ENCODE results near the gene COL15A1.

Gene COL15A1

DNA sequence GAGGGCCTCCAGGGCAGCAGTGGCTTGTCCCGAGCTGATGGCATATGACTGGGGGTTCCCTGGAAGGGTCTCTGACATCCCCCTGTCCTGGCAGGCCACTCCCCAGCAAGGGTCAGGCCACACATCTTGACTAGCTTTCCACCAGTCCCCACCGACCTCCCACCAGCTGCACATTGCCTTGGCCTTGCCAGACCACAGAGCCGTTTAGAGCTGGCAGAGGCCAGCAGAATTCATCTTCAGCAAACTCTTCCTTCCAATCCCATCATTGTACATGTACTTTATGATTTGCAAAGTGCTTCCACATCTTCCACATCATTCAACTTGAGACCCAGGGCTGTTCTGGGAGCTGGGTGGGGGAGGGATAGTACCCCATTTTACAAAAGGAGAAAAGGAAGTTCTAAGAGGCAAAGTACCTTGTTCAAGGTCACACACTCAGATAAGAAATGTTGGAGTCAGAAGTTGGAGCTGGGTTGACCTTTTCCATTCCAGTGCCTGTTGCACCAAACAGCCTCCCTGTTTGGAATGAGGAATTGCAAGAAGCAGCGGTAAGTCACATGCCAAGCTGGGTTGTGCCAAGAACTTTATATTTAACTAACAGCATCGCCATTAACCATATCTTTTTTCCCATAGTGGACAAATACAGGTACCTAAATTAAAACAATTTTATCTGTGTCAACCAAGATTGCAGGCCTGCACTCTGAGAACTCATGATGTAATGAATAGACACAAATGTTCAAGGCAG is 25.8 kb upstream of the COL15A1 start:
- no peak for DNase-seq

DNA sequence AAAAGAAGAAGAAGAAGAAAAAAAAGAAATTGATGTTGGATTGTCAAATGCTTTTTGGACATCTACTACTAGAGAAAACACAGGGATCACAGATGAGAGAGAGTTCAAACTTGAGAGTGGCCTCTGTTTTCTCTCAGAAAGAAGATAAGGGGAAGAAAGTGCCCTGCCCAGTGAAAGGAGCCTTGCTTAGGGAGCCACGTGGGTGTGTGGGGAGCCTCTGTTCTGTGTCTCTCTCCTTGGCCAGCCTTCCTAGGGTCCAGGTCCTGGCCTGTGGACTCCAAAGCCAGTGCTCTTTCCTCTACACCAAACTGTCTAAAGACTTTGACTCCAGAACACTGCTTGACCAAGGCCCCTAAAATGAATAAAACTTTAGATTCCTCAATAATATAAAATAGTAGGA is 22.0 kb upstream of the COL15A1 start:
- no peak for DNase-seq

DNA sequence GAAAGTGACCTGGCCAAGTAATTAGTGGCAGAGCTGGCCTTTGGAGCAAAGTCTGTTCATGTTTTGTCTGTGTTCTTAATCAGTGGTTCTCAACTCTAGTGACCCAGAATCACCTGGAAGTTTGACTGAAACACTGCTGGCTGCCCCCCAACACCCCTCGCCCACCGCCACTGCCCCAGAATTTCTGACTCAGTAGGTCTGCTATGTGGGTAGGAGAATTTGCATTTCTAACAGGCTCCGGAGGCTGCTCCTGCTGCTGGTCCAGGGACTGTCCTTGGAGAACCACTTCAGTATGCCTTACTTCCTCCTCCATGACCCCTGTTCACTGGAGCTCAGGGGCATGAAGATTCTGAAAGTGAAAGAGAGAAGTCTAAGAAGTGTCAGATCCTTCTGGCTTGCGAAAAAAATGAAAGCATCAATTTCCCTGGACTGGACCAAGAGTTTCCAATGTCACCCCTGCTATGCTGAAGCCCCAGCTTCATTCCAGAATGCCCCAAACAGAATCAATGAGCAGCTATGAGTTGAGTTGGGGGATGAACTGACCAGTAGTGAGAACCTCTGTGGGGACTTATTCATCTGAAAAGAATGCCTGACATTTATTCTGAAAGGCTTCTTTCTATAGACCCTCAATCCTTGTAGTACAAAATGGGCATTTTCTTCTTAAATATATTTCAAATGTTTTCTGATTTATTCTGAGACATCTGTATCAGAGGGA is 20.8 kb upstream of the COL15A1 start:
- no peak for DNase-seq

DNA sequence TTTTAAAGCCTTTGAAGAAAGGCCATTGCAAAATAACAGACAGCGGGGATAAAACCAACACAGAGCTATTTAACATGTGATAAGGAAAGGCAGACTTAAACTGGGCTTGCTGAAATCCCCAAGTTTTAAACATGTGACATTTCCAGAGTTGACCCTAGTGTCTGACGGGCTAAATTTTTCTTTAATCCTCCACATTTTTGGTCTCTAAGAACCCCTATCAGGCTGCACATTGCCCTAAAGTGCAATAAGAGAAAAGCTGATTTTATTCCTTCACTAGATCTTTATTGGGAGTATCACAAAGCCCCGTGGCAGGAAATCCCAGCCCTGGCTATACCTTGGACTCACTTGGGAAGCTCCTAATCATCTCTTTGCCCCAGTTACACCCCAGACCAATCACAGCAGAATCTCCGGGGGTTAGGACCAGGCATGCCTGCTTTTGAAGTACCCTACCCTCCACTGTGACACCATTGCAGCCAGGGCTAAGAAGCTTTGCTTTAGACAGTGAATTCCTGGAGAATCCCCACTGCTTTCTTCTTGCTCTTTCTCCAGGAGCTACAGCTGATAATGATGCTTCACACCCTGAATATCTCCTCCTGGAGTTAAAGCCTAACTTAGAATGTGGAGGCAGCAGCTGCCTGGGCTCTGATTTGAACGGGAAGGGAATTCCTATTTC is 20.1 kb upstream of the COL15A1 start:
- no peak for DNase-seq

DNA sequence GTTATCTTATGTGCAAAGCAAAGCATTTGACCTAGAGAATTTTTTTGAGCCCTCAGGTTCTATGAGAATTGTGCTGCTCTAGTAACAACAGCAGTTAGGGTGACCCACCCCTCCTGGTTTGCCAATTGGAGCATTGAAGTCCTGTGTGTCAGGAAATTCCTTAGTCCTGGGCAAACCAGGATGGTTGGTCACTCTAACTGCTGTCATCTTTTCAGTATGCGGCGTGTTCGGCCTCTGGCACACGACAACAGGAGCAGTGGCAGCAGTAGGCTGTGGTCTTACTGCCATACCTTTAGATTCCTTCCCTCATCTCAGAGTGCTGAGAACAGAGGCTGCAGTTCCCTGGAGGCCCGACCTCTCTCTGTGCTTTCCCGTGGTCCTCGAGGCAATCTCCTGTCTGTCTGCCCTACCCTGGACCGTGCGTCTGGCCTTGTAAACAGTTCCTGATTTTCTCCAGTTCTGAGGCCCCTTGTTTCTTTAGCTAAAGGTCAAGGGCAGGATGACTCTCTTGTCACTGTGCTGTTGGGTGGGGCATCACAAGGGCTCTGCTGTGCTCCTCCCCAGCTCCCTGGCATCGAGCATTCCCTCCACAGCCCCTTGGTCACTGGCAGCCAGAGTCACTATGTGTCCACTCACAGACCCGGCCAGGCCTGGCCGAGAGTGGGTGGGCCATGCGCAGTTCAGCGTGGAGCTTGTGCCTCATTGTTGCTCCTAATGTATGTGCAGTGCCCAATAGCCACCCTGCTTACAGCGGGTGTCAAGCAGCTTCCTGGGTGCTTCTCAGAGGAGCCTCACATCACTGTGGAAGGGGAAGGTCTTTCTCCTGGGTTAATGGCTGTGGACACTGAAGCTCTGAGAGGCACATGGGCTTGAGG is 18.5 kb upstream of the COL15A1 start:
- no peak for DNase-seq

DNA sequence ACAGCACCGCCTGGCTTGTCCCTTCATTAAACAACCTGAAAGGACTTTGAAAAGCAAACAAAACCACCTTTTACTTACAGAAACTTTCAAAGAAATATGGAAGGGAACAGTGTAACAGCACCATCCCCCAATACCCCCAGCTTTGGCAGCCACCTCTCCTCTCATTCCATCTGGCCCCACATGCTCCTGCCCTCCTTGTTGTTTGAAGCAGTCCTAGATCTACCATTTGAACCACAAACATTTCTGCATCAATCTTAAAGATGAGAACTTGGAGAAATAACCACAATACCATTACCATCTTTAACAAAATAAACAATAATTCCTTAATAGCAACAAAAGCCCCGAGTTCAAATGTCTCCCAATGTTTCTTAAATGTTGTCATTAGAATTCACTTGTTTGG is 17.8 kb upstream of the COL15A1 start:
- DNase-seq = no peak

DNA sequence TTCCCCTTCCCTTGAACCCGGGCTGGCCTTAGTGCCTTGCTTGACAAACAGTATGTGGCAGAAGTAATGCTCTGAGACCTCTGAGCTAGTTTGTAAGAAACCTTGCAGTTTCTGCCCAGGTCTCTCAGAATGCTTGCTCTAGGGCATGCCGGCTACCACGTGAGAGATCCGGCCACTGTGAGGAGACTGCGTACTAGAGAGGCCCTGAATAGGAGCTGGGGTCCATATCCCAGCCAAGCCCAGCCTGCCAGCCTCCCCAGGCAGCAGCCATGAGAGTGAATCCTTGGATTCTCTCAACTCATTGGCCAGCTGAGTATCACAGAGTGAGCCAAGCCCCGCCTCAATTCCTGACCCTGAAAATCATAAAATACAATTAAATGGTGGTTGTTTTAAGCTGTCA is 16.0 kb upstream of the COL15A1 start:
- DNase-seq = no peak

DNA sequence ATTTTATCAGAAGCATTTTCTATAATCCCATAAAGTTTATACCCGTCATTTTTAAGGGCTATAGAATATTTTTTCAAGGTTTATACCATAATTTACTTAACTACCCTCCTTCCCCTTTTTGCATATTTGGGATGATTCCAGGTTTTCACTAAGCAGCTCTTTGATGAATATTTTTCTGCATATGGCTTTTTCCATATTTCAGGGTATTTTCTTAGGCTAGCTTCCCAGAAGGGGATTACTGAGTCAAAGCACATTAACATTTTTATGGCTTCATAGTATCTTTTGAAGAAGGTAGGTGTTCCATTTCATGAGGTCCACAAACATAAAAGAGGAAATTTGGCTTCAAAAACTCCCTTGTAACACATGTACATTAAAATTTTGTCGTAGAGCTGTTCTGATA is 14.6 kb upstream of the COL15A1 start:
- no peak for DNase-seq

DNA sequence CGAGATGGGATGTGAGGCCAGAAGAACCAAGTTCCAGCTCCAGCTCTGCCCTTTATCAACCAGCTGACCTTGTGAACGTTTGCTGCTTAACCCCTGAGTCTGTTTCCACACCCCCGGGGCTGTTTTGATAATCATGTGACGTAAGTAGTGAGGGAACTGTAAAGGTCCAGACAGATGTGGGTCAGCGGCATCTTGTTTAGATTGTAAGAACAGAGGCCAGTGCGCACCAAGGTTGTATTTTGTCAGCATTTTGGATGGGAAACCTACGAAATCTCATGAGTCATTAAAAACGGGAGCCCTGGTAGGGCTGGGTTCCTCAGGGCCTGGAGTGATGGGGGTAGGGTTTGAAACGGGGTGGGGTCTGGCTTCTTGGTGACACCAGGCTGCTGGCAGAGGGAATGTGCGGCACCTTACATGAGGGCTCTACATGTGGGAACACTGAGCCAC is 13.8 kb upstream of the COL15A1 start:
- DNase-seq = no peak

DNA sequence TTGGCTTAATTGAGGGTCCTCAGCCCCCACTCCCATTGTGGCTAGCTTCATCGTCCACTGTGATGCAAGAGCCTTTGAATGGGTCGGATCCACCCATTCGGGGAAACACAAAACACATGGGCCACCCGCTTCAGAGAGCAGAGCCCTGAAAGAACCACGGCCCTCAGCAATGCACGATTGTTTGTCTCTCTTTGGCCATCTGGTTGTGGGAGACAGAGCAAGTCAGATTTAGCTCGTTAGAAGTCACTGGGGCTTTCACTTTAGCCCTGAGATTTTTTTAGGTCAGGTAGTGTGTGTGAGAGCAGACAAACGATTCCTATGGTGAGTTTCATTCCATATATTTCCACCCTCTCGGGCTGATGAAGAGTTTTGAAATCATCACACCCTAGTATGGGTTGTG is 12.9 kb upstream of the COL15A1 start:
- no peak for DNase-seq

DNA sequence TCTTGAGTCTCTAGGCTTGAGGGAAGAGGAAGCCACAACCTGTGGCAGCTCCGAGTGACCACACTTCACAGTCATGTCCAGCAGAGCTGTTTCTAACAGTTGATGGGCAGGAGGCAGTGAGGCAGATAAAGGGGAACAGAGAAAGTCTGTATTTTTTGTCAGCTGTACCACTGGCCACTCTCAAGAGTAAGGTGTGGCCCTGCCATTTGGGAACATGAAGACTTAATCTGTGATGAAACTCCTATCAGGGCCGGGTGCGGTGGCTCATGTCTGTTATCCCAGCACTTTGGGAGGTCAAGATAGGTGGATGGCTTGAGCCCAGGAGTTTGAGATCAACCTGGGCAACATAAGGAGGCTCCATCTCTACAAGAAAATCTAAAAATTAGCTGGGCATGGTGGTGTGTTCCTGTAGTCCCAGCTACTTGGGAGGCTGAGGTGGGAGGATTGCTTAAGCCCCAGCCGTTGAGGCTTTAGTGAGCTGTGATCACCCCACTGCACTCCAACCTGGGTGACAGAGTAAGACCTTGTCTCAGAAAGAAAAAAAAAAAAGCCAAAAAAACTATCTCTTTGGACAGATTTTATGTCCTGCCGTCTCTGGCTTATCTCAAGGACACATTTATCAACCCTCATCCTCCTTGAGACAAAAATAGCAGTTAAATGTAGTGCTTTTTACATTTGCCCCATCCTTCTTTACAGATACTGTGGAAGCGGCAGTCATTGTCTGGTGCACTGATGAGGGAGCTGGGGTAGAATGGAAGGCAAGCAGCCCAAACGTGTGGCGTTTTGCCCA is 11.9 kb upstream of the COL15A1 start:
- DNase-seq = no peak

DNA sequence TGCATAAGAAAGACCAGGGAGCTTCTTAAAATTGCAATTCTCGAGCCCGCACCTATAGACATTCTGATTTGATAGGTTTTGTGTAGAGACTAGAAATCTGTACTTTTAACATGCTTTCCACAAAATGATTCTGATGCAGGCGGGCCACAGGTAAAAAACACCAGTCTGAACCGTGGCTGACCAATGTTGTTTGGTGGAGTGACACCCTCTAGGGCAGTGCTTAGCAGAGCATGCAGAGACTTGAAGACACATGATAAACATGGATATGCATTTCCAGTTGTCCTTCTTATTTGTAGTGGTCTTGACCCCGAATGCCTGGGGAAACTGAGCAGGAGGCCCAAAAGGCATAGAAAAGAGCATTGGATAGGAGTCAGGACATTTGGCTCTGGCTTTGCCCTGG is 10.5 kb upstream of the COL15A1 start:
- DNase-seq = no peak

DNA sequence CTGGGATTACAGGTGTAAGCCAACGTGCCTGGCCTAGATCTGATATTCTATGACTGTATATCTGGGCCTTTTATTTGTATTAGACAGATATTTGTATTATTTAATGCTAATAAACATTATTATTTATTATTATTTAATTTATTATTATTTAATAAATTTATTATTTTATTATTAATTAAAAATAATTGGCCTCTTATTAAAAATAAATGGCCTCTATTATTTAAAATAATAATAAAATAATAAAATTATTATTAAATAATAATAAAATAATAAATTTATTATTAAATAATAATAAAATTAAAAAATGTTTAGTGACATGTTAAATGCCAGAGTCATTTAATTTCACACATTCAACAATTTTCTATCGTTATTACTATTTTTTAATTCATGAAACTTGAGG is 9.8 kb upstream of the COL15A1 start:
- no peak for DNase-seq

DNA sequence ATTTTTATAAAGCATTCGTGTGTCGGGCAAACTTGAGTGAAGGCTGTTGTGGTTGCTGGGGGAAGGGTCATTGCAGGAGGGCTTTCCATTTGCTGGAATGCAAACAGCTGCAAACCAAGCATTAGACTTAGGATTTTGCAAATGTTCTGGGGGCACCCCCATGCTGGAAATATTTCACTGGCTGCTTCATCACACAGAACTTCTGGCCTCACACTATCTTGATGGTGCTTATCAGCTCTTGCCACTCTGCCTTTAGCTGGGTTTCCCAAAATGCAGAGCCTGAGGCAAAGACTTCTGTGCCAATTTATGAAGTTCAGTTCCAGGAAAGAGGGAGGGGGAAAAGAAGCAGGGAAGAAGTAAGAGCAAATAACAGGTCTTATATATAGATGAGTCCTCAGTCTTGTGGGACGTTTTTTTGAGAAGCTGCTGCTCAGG is 8.6 kb upstream of the COL15A1 start:
- no peak for DNase-seq

DNA sequence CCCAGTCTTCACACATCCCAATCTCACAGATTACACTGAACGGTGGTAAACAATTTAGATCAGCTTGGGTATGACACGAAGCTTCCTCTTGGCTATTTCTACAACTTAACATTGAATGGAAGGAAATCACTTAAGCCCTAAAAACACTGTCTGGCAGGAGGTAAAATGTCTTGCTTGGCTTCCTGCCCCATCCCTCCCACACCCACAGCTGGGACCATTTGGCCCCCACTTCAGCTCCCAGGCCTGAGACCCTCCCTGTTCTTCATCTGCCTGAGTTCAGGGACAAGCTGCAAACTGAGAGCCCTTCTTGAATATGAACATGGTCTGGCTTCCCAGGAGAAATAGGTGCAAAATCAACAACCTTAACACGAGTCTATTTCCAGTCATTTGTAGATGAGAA is 3.4 kb upstream of the COL15A1 start:
- DNase-seq = no peak

DNA sequence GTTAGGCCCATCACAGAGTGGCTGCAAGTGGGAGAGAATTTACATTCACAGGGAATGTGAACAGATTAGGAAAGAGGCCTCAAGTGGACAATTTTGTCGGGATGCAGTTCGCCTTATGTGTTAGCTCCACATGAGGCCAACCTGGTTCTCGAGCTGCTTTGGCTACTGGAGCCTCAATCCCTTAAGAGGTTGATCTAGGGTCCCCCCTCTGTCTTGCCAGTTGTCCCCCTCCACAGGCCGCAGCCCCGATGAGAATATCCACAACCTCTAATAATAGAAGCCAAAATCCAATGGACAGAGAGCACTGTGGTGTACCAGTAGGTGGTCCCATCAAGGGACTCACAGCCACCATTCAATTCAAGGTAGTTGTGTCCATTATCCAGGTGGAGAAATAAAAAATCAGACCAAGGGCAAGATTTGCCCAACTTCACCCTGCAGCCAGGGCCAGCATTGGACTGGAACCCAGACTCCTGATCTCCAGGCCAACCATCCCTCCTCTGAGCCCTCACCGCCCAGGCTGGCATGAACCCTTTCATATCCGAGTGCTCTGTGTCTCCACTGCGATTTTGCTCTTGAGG is 1.7 kb upstream of the COL15A1 start:
- DNase-seq = no peak

DNA sequence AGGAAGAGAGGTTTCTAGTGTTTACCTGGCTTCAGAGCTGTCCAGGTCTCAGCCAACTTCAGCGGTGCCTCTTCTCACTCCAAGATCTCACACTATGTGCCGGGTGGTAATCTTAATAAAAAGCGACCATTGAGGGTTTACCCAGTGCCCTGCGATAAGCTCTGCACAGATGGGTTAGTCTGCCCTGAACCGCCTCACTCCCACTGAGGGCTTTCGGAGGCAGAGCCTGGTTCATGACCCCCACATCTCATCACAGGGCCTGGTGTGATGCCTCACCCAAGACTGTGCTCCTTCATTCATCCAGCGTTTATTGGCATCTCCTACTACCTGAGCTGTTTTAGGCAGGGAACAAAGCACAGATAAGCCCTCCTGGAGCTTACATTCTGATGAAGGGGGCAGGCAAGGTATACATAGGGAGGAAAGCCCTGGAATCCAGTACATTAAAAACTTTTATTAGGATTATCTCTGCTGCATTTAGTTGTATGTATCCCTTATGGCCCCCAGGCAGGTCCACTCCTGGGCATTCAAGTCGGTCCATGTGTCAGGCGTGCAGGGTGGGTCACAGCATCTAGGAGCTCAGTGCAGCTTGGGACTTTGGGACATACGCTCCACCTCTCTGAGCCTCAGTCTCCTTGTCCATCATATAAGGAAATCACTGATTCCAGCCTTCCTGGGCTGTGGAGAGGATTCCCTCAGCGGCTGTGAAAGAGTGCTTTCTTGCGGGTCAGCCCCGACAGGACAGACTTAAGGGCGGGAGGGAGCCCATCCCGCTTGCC is 613 bp upstream of the COL15A1 start:
- no peak for DNase-seq

DNA sequence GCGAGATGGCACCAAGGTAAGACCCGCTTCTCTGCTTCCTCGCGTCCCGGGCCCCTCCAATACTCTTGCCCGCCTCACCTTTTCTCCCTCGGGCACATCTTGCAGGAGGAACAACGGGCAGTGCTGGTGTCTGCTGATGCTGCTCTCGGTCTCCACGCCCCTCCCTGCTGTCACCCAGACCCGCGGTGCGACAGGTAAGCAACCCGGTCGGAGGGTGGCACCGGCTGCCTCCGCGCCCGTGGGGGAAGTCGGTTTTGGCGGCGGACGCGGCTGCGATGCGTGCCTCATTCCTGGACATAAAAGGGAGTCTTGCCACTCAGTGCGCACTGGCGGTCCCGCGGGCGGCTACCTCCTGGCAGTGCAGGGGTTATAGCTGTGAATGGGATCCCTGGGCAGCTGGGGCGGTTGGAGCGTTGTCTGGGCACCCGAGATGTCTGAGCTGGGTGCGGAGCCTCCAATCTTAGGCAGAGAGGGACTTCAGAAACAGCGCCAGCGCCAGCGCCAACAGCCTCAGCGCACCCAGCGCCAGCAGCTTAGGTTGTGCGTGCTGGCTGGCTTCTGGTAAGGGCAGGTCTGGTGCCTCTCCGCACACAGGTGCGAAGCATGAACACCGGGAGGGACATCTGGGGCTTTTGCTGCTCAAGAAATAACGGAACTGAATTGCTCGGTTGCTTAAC is 488 bp downstream of the COL15A1 start:
- DNase-seq = peak; percentile 26 to 28

DNA sequence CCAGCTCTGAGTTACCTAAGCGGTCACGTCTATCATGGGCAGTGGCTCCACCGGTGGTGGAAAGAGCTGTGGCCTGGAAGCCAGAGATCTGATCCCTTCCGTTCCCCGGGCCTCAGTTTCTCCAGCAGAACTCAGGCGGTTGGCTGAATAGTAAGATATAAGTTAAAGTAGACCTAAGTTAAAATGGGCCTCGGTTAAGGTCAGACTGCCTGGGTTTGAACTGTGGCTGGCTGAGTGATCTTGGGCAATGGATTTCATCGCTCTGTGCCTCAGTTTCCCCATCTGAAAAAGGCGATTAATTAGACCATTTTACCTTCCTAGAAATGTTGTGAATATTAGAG is 997 bp downstream of the COL15A1 start:
- no peak for DNase-seq

DNA sequence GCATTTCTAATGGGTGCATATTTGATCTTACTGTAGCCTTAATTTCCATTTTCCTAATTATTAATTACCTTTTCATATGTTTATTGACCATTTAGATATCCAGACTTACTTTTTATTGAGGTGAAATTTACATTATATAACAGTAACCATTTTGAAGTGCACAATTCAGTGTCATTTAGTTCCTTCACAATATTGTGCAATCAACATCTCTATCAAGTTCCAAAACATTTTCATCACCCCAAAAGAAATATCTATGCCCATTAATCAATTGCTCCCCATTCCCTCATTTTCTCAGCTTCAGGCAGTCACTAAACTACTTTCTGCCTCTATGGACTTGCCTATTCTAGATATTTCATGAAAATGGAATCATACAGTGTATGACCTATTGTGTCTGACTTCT is 5.9 kb downstream of the COL15A1 start:
- no peak for DNase-seq

DNA sequence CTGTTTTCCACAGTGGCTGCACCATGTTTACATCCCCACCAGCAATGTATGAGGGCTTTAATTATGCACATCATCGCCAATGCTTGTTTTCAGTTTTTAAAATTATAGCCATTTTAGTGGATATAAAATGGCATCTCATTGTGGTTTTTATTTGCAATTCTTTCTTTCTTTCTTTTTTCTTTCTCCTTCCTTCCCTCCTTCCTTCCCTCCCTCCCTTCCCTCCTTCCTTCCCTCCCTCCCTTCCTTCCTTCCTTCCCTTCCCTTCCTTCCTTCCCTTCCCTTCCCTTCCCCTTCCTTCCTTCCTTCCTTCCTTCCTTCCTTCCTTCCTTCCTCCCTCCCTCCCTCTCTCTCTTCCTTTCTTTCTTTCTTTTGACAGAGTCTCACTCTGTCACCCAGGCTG is 6.6 kb downstream of the COL15A1 start:
- no peak for DNase-seq
